Ovary (tissue), 9 donors: ENCODE data around the gene ADAMTS14. TPM values are rescaled to one million over a fixed set of nuclear protein-coding genes. Genes with fewer than 3 reads are reported as not detected.

ENCODE experiments used
- DNase-seq, 5 donors: peaks; one replicate each; pipeline ENCODE4 v3.0.0-alpha.2; 2019 to 2020
- H3K27ac ChIP-seq, 2 donors: fragments of 200-600 bp; one replicate each; pipeline versions ENCODE4 v1.5.1 to v1.8.0; 2019 to 2022
- H3K27me3 ChIP-seq: fragments of 200-600 bp; one replicate; pipeline ENCODE4 v1.8.0; 2022
- H3K36me3 ChIP-seq: fragments of 200-600 bp; sonication (generic); one replicate; pipeline ENCODE4 v1.5.1; 2019
- H3K4me1 ChIP-seq: one replicate; pipeline ENCODE4 v1.8.1; 2013; ENCODE audit warnings: mild to moderate bottlenecking, moderate library complexity; ENCODE audit not compliant: insufficient read depth
- H3K4me3 ChIP-seq: fragments of 200-600 bp; sonication (generic); one replicate; pipeline ENCODE4 v1.5.1; 2017
- H3K9me3 ChIP-seq, 2 donors: fragments of 200-600 bp in 1 of 2; sonication (generic) in 1 of 2; one replicate each; pipeline versions ENCODE4 v1.5.1 to v1.8.1; 2013 to 2019; ENCODE audit warnings: mild to moderate bottlenecking in 1 of 2, moderate library complexity in 1 of 2
- CTCF ChIP-seq, 3 donors: fragments of 450-650 bp in 2 of 3; fragments of 200-600 bp in 1 of 3; IDR thresholded peaks; one replicate each; pipeline versions ENCODE4 v1.5.1 to v1.8.0; 2016 to 2022; ENCODE audit warnings: antibody characterized with exemption in 3 of 3, mild to moderate bottlenecking in 1 of 3
- EP300 ChIP-seq: sonication (generic); formaldehyde crosslinking; IDR thresholded peaks from one replicate; pipeline ENCODE4 v1.6.1; 2017; ENCODE audit warnings: antibody characterized with exemption
- POLR2A ChIP-seq: fragments of 450-650 bp; IDR thresholded peaks from one replicate; pipeline ENCODE4 v1.6.1; 2017; ENCODE audit warnings: antibody characterized with exemption, mild to moderate bottlenecking, moderate library complexity
- WGBS, 3 donors: extraction: QIAGEN DNeasy Blood & Tissue Kit in 1 of 3; methylation state at CpG; one replicate each; pipeline versions ENCODE4 v1.1.5 to v1.1.7; 2013 to 2017; 5-methylcytosine and 5-hydroxymethylcytosine counted together
- intact Hi-C, 4 donors: fragments of 100-400 bp; cut with DNase I; formaldehyde crosslinking; loops; one replicate each; pipeline versions ENCODE4 v1.11.0 to v1.15.1; 2022 to 2023
- polyA plus RNA-seq, 2 donors: library from polyadenylated mRNA; stranded (reverse); fragments of 200-250 nt in 1 of 2; fragments of 350-450 nt in 1 of 2; fragmentation: Illumina TruSeq in 1 of 2; extraction: RNeasy Lipid Tissue Mini Kit (QIAGEN cat#74804) in 1 of 2; gene quantifications; one replicate each; pipeline ENCODE4 v1.2.3, GENCODE V29; 2013 to 2014
- total RNA-seq, 7 donors: library from RNA; depleted of rRNA in 2 of 7; stranded (reverse); fragments of >200 nt in 2 of 7; fragmentation: NEBNext Ultra II Directional in 3 of 7; extraction: Animal tissue kit (Norgen Biotek cat#: 25700) in 3 of 7; gene quantifications; one replicate each; pipeline versions ENCODE4 v1.1.0 to v1.2.4, GENCODE V29; 2016 to 2023
- donor health status: DM: no; HTN: no; CAD: no; lungs with moderate emphysema.
- donor health status: DM: no; HTN: no; CAD: no.
- donor health status: Bipolar disorder and iron deficiency.
- donor health status: DM: yes; HTN: yes; CAD: no.
- donor health status: DM: no; HTN: no; CAD: no.
- donor health status: DM: yes; HTN: yes; CAD: no.

The ADAMTS14 gene
- total and polyA plus RNA-seq, 9 donors, result 0.07 to 0.75 (median 0.14) TPM; not detected in 3

GRCh38 chr10:70748801-70749573 lies 76.7 kb downstream of the ADAMTS14 start:
- no peak for DNase-seq
- WGBS, 3 donors, result 93 to 96% (median 96%) methylated on average over 10 of the region's 10 CpGs

GRCh38 chr10:70749756-70750155 lies 77.5 kb downstream of the ADAMTS14 start:
- no peak for DNase-seq
- Histone ChIP-seq H3K4me1 (no peaks in the 10 kb centered on the region), H3K27ac (no peak overlapping the region), H3K9me3 (no peaks in the 10 kb centered on the region), H3K36me3 (no peaks in the 10 kb centered on the region), H3K27me3 (no peaks in the 10 kb centered on the region), H3K4me3 (no peak overlapping the region)
- intact Hi-C loops, result loop anchor here in 2 of 4 donors (10.0 kb wide), 1 partner anchor 285 kb away; no protein-coding TSS in a partner anchor
- 95 to 97% (median 96%) methylated on average over 10 of the region's 10 CpGs for WGBS, 3 donors
- TF ChIP-seq EP300, result no peak
- TF ChIP-seq POLR2A, result no peak
- TF ChIP-seq CTCF (IDR thresholded peaks at IDR 0.05), result no peak

More at GRCh38 chr10:70748801-70749573, 76.7 kb downstream of the ADAMTS14 start:
- Histone ChIP-seq H3K4me1 (no peaks in the 10 kb centered on the region), H3K27me3 (no peaks in the 10 kb centered on the region), H3K4me3 (no peak overlapping the region), H3K36me3 (no peaks in the 10 kb centered on the region), H3K27ac (no peak overlapping the region), H3K9me3 (no peaks in the 10 kb centered on the region)
- no peak for TF ChIP-seq CTCF (IDR thresholded peaks at IDR 0.05)
- no peak for TF ChIP-seq POLR2A
- no peak for TF ChIP-seq EP300
- intact Hi-C loops, result no loop called here

GRCh38 chr10:70750156-70750703 lies 77.9 kb downstream of the ADAMTS14 start:
- no peak for TF ChIP-seq POLR2A
- TF ChIP-seq CTCF (IDR thresholded peaks at IDR 0.05), result no peak
- no peak for TF ChIP-seq EP300
- H3K4me1 ChIP-seq, result no peaks in the 10 kb centered on the region
- DNase-seq, result no peak
- H3K9me3 ChIP-seq, result no peaks in the 10 kb centered on the region
- 50 to 80% (median 57%) methylated on average over 3 of the region's 3 CpGs for WGBS, 3 donors
- H3K4me3 ChIP-seq, result no peak overlapping the region
- H3K36me3 ChIP-seq, result no peaks in the 10 kb centered on the region
- H3K27me3 ChIP-seq, result no peaks in the 10 kb centered on the region
- intact Hi-C loops, result loop anchor here in 2 of 4 donors (10.0 kb wide), 1 partner anchor 285 kb away; no protein-coding TSS in a partner anchor
- no peak overlapping the region for H3K27ac ChIP-seq

- H3K27ac ChIP-seq, result no peak overlapping the region
These were observed 79.0 kb downstream of the ADAMTS14 start for GRCh38 chr10:70751356-70751755.

More at GRCh38 chr10:70751356-70751755, 79.0 kb downstream of the ADAMTS14 start:
- intact Hi-C loops, result loop anchor here in 2 of 4 donors (10.0 kb wide), 1 partner anchor 287 kb away; no protein-coding TSS in a partner anchor
- TF ChIP-seq CTCF (IDR thresholded peaks at IDR 0.05) (no peak), EP300 (no peak), POLR2A (no peak)
- no peak for DNase-seq
- Histone ChIP-seq H3K9me3 (no peaks in the 10 kb centered on the region), H3K36me3 (no peaks in the 10 kb centered on the region), H3K4me1 (no peaks in the 10 kb centered on the region), H3K27me3 (no peaks in the 10 kb centered on the region), H3K4me3 (no peak overlapping the region)
- 94 to 97% (median 95%) methylated on average over 9 of the region's 9 CpGs for WGBS, 3 donors
